ENCODE measurements around the gene MEIS3.

Gene MEIS3

GRCh38 chr19:47356900-47357299 lies 62.4 kb downstream of the MEIS3 start:
- no peak for DNase-seq

- no peak for DNase-seq
Observed at GRCh38 chr19:47353307-47353712, 66.0 kb downstream of the MEIS3 start.
